ENCODE measurements around the gene MYO6. TPM values are rescaled to one million over a fixed set of nuclear protein-coding genes. Genes with fewer than 3 reads are reported as not detected.

The MYO6 gene
- total RNA-seq, 1 donor from 2014 or later, result 62.7 TPM

DNA sequence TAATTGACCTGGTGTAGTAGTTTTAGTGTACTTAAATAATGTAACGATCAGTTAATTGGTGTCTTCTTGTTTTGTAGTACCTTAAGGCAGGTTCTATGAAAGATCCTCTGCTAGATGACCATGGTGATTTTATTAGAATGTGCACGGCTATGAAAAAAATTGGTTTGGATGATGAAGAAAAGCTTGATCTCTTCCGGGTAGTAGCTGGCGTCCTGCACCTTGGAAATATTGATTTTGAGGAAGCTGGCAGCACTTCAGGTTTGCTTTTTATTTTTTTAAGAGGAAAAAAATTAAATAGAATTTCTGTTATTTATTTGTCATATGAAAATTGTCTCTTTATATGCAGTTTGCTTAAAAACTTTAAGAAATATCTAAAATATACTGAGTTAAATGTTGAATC is 99.2 kb downstream of the MYO6 start:
- H3K4me1 ChIP-seq, result peaks cover 10% of the 10 kb centered on the region
- TF ChIP-seq, protein P1, sequence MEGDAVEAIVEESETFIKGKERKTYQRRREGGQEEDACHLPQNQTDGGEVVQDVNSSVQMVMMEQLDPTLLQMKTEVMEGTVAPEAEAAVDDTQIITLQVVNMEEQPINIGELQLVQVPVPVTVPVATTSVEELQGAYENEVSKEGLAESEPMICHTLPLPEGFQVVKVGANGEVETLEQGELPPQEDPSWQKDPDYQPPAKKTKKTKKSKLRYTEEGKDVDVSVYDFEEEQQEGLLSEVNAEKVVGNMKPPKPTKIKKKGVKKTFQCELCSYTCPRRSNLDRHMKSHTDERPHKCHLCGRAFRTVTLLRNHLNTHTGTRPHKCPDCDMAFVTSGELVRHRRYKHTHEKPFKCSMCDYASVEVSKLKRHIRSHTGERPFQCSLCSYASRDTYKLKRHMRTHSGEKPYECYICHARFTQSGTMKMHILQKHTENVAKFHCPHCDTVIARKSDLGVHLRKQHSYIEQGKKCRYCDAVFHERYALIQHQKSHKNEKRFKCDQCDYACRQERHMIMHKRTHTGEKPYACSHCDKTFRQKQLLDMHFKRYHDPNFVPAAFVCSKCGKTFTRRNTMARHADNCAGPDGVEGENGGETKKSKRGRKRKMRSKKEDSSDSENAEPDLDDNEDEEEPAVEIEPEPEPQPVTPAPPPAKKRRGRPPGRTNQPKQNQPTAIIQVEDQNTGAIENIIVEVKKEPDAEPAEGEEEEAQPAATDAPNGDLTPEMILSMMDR (IDR thresholded peaks at IDR 0.05), result no peak
- H3K9me3 ChIP-seq, result no peaks in the 10 kb centered on the region
- no peak overlapping the region for H3K27ac ChIP-seq
- H3K36me3 ChIP-seq, result no peaks in the 10 kb centered on the region
- intact Hi-C loops (cut with DNase I), result no loop called here
- ATAC-seq, result no peak
- H3K4me3 ChIP-seq, result no peak overlapping the region
- H3K27me3 ChIP-seq (ENCODE audit: low read depth), result no peaks in the 10 kb centered on the region
- DNase-seq, result no peak

DNA sequence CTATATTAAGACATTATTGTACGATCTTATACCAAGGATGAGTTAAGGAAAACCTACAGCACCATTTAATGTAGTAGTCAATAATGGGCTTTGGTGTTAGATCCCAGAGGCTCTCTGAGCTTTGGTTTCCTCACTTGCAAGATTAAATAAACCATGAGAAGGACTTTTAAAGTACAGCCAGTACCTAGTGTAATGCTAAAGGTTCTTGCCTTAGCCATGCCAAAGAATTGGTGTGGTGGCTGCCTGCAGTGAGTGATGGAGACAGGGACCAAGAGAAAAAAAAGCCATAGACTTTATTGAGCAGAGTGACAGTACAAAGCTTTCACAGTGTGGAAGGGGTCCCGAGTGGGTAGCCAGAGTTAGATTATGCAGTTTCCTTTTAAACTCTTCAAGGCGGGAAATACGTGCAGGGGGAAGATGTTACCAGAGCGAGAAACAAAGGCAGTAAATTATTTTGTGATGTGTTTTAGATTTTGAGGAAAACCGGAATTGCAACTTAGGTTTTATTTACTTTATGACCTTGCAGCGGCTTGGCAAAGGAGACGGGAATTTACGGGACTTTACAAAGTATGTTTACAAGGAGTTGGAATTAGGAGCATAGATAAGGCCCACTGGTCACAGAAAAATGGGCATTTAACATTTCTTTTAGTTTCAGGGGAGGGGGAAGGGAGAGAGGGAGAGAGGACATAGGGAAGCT is 100.4 kb downstream of the MYO6 start:
- no peak for DNase-seq
- no peaks in the 10 kb centered on the region for H3K9me3 ChIP-seq
- no peak overlapping the region for H3K4me3 ChIP-seq
- peaks cover 7% of the 10 kb centered on the region for H3K4me1 ChIP-seq
- TF ChIP-seq, protein P1 (IDR thresholded peaks at IDR 0.05), result no peak
- ATAC-seq, result peak in 1 of 2 donors; percentile 48
- H3K27ac ChIP-seq, result no peak overlapping the region
- H3K36me3 ChIP-seq, result no peaks in the 10 kb centered on the region
- intact Hi-C loops (cut with DNase I), result no loop called here
- no peaks in the 10 kb centered on the region for H3K27me3 ChIP-seq (ENCODE audit: low read depth)

DNA sequence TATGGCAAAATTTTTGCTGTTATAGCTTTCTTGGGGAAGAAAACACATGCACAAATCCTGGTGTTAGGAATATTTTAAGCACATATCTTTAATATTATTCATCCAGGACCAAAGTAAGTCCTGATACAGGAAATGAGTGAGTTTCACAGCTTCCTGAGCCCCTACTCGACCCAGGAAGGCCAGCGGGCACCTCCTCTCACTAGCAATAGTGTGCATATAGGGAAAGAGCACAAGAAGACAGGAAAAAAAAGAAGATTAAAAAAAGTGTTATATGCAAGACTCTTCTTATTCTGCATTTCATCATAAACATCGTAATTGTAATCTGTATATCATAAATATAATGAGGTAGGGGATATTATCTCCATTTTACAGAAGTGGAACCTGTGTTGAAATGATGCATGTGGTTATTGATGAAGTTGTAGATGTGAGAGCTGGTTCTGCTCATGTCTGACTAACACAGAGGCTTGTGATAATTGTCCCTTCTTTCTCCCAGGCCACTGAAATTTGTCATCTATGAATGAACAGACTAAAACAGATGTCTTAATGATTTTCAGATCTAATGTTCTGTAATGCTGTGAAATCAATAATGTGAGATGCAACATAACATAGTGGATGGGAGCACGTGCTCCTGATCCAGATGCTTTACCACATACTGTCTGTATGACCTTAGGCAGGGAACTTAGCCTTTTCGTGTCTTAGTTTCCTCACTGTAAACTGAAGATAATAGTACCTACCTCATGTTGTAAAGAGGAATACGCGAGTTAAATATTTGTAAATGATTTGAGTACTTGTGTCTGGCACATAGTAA is 101.2 kb downstream of the MYO6 start:
- Histone ChIP-seq H3K36me3 (no peaks in the 10 kb centered on the region), H3K4me3 (no peak overlapping the region), H3K27ac (no peak overlapping the region), H3K4me1 (peaks cover 7% of the 10 kb centered on the region), H3K9me3 (no peaks in the 10 kb centered on the region), H3K27me3 (ENCODE audit: low read depth) (no peaks in the 10 kb centered on the region)
- ATAC-seq (peak in 1 of 2 donors; percentile 13), DNase-seq (no peak)
- intact Hi-C loops (cut with DNase I), result no loop called here
- TF ChIP-seq, protein P1 (IDR thresholded peaks at IDR 0.05), result no peak

DNA sequence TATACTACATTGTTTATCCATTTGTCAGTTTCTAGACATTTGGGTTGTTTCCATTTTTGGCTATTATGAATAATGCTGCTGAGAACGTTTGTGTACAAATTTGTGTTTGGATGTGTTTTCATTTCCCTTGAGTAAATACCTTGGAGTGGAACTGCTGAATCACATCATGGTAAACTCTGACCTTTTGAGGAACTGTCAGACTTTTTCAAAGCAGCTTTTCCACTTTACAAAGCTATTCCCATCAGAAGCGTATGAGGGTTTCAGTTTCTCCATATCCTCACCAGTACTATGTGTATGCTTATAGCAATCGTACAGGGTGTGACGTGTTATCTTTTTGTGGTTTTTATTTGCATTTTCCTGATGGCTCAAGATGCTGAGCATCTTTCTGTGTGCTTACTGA is 103.7 kb downstream of the MYO6 start:
- H3K9me3 ChIP-seq, result no peaks in the 10 kb centered on the region
- intact Hi-C loops (cut with DNase I), result no loop called here
- H3K4me1 ChIP-seq, result peaks cover 7% of the 10 kb centered on the region
- peaks cover 20% of the 10 kb centered on the region for H3K36me3 ChIP-seq
- no peak overlapping the region for H3K4me3 ChIP-seq
- DNase-seq (no peak), ATAC-seq (peak in 1 of 2 donors; percentile 50)
- no peak overlapping the region for H3K27ac ChIP-seq
- TF ChIP-seq, protein P1 (IDR thresholded peaks at IDR 0.05), result no peak
- H3K27me3 ChIP-seq (ENCODE audit: low read depth), result no peaks in the 10 kb centered on the region

DNA sequence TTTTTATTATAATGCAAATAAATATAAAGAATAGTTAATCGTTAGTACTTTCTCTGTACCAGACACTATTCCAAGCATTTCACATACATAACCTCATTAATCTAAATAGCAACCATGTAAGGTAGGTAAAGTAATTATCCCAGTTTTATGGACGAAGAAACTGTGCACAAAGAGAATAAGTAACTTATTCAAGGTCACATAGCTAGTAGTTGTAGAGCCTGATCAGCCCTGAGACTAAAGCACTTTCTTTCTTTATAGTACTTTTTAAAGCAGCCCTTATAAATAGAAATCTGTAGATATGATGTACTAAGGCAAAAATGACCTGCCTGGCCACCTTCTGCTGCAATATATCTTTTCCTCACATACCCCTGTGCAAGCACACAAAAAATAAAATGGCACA is 104.8 kb downstream of the MYO6 start:
- Histone ChIP-seq H3K4me1 (peaks cover 7% of the 10 kb centered on the region), H3K9me3 (no peaks in the 10 kb centered on the region), H3K4me3 (no peak overlapping the region), H3K27me3 (ENCODE audit: low read depth) (no peaks in the 10 kb centered on the region), H3K27ac (no peak overlapping the region), H3K36me3 (peaks cover 21% of the 10 kb centered on the region)
- TF ChIP-seq, protein P1 (IDR thresholded peaks at IDR 0.05), result no peak
- ATAC-seq (no peak), DNase-seq (no peak)
- intact Hi-C loops (cut with DNase I), result no loop called here
